IMR-90 (cell line): Measurements from ENCODE around the gene STOML1.

Source experiments
- CEBPB ChIP-seq: IDR thresholded peaks from 2 replicates; pipeline ENCODE4 v1.6.1; 2012; ENCODE audit warnings: low read depth, low read length, improper control_type of control experiment
- NFE2L2 ChIP-seq: fragments of 150-350 bp; IDR thresholded peaks from 2 replicates; pipeline ENCODE4 v1.6.1; 2016; ENCODE audit warnings: low read depth, mild to moderate bottlenecking, low read length
- POLR2A ChIP-seq: IDR thresholded peaks from 2 replicates; pipeline ENCODE4 v1.6.1; 2012; ENCODE audit warnings: mild to moderate bottlenecking, low read depth, low read length
- SMC3 ChIP-seq: fragments of 150-350 bp; IDR thresholded peaks from 2 replicates; pipeline ENCODE4 v1.6.1; 2016; ENCODE audit warnings: low read depth, mild to moderate bottlenecking, antibody characterized with exemption, low read length, moderate library complexity
- TF ChIP-seq, protein P1 (sequence below): conservative IDR thresholded peaks from 2 replicates; pipeline ENCODE4 v1.5.1; 2012; ENCODE audit warnings: mild to moderate bottlenecking, low read depth, low read length, improper control_type of control experiment
- TF ChIP-seq, protein P2 (sequence below): fragments of 150-350 bp; IDR thresholded peaks from 2 replicates; pipeline ENCODE4 v1.6.1; 2017; ENCODE audit warnings: mild to moderate bottlenecking, antibody characterized with exemption, low read length, low read depth

DNA sequence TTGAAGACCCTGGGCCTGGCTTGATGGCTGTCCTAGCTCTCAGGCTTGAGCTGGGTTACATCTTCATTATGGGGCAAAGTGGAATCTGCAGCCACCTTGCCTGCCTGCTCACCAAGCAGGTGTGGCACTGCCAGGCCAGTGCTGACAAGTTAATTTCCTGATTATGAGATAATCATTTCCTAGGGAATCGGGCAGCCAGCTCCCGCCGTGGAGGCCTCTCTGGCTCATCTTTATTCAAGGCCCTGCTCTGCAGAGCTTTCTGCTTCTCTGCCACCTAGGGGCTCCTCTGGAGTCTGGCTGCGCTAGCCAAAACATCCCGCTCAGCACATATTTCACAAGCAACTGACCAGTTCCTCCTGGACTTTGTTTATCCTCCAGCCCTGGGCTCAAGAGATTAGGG is 55.9 kb downstream of the STOML1 start:
- TF ChIP-seq, protein P1, sequence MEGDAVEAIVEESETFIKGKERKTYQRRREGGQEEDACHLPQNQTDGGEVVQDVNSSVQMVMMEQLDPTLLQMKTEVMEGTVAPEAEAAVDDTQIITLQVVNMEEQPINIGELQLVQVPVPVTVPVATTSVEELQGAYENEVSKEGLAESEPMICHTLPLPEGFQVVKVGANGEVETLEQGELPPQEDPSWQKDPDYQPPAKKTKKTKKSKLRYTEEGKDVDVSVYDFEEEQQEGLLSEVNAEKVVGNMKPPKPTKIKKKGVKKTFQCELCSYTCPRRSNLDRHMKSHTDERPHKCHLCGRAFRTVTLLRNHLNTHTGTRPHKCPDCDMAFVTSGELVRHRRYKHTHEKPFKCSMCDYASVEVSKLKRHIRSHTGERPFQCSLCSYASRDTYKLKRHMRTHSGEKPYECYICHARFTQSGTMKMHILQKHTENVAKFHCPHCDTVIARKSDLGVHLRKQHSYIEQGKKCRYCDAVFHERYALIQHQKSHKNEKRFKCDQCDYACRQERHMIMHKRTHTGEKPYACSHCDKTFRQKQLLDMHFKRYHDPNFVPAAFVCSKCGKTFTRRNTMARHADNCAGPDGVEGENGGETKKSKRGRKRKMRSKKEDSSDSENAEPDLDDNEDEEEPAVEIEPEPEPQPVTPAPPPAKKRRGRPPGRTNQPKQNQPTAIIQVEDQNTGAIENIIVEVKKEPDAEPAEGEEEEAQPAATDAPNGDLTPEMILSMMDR, result peak; percentile 60
- TF ChIP-seq CEBPB (peak; percentile 43; the same call in 1 of the 2 replicates), POLR2A (no peak), SMC3 (peak; percentile 20; the same call in 1 of the 2 replicates), NFE2L2 (no peak)
- TF ChIP-seq, protein P2, sequence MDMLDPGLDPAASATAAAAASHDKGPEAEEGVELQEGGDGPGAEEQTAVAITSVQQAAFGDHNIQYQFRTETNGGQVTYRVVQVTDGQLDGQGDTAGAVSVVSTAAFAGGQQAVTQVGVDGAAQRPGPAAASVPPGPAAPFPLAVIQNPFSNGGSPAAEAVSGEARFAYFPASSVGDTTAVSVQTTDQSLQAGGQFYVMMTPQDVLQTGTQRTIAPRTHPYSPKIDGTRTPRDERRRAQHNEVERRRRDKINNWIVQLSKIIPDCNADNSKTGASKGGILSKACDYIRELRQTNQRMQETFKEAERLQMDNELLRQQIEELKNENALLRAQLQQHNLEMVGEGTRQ, result no peak
